Activated T-helper 1 cell treated with anti-CD3 and anti-CD28 coated beads, Interleukin-12 subunit alpha, Interleukin-12 subunit beta, Interleukin-2, Interleukin-4 antibody, amounts not matched to agents 30 ng/mL and 10 ng/mL and 1 ng/mL, durations not matched to agents 14 hours and 24 hours and 36 hours (primary cell): ENCODE results near the gene JMJD7. TPM values are rescaled to one million over a fixed set of nuclear protein-coding genes. Genes with fewer than 3 reads are reported as not detected.

Experiments
- DNase-seq: peaks from one replicate; pipeline ENCODE4 v3.0.0; 2021; ENCODE audit warnings: low spot score
- H3K27ac Mint-ChIP-seq: one replicate; pipeline ENCODE4 v1.8.0; 2021; ENCODE audit warnings: mild to moderate bottlenecking, mixed read lengths
- H3K27me3 Mint-ChIP-seq: one replicate; pipeline ENCODE4 v1.8.0; 2022; ENCODE audit warnings: mild to moderate bottlenecking, moderate library complexity, mixed read lengths; ENCODE audit not compliant: insufficient read depth
- H3K36me3 Mint-ChIP-seq: one replicate; pipeline ENCODE4 v1.8.0; 2021; ENCODE audit warnings: low read depth, mixed read lengths
- H3K4me1 Mint-ChIP-seq: one replicate; pipeline ENCODE4 v1.8.0; 2021; ENCODE audit warnings: low read depth, mixed read lengths
- H3K4me3 Mint-ChIP-seq: one replicate; pipeline ENCODE4 v1.8.0; 2021; ENCODE audit warnings: mild to moderate bottlenecking, moderate library complexity, mixed read lengths
- H3K9me3 Mint-ChIP-seq: one replicate; pipeline ENCODE4 v1.8.0; 2021; ENCODE audit warnings: mixed read lengths
- intact Hi-C: fragments of 100-400 bp; cut with micrococcal nuclease; formaldehyde crosslinking; loops from one replicate; pipeline ENCODE4 v1.15.1; 2024
- total RNA-seq: library from RNA; stranded (reverse); gene quantifications from 2 replicates; pipeline ENCODE4 v1.2.3, GENCODE V29; 2022

JMJD7 gene
- total RNA-seq, 1 donor from 2014 or later = 17.8 TPM

DNA sequence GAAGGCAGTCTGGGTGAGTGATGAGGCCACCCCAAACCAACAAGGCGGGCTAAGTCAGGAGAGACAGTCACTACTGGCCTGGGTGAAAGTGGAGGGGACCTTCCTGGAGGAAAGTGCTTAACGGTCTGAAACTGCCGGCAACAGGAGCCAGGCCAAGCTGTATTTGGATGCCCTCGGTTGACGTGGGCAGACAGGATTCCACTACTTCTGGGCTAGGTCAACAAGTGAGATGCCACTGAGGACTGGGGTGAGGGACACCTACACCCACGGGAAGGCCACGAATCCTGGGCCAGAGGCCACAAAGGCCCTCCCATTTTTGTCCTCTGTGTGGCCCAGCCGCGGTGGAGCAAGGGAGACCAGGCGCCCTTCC lies 53.6 kb downstream of the JMJD7 start:
- Mint-ChIP-seq H3K9me3 (no peaks in the 10 kb centered on the region), H3K4me3 (no peak overlapping the region), H3K27ac (no peak overlapping the region)

DNA sequence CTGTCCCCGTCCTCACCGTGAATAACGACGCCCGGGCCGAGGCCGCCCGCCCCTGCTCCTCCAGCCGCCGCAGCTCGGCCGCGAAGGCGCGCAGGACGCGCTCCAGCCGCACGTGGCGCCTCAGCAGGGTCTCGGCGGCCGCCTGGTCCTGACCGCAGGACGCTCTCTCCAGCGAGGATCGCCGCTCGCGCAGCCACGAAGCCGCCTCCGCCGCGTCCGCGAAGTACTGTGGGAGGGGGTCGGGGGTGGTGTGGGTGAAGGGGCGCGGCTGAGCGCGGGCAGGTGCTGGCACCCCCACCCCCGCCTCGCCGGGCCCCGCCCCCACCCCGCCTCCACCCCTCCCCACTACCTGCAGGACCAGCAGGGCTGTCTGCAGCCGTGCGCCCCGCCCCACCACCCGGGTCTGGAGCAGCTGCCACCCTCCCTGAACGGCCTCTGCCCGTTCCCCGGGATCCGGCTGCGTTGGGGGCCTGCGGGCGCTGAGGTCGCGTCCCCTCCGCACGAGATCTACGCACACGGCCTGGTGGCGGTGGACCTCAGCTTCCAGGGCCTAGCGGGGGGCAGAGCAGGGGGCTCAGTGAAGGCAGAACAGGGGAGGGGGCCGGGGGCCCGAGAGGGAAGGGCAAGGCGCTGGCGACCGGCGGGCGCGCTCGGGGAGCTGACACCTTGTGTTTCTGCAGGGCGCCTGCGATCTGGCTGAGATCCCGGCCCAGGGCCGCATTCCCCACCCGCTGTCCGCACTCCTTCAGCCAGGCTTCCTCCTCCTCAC lies 54.2 kb downstream of the JMJD7 start:
- intact Hi-C loops = no loop called here
- H3K27me3 Mint-ChIP-seq = peaks cover 12% of the 10 kb centered on the region
- no peak for DNase-seq
- H3K27ac Mint-ChIP-seq = no peak overlapping the region
- no peaks in the 10 kb centered on the region for H3K9me3 Mint-ChIP-seq
- peaks cover 2% of the 10 kb centered on the region for H3K36me3 Mint-ChIP-seq
- peaks cover 5% of the 10 kb centered on the region for H3K4me1 Mint-ChIP-seq
- no peak overlapping the region for H3K4me3 Mint-ChIP-seq

More for the DNA sequence above, 53.6 kb downstream of the JMJD7 start:
- Mint-ChIP-seq H3K4me1 (peaks cover 5% of the 10 kb centered on the region), H3K36me3 (peaks cover 2% of the 10 kb centered on the region), H3K27me3 (peaks cover 12% of the 10 kb centered on the region)
- no peak for DNase-seq
- intact Hi-C loops = no loop called here

DNA sequence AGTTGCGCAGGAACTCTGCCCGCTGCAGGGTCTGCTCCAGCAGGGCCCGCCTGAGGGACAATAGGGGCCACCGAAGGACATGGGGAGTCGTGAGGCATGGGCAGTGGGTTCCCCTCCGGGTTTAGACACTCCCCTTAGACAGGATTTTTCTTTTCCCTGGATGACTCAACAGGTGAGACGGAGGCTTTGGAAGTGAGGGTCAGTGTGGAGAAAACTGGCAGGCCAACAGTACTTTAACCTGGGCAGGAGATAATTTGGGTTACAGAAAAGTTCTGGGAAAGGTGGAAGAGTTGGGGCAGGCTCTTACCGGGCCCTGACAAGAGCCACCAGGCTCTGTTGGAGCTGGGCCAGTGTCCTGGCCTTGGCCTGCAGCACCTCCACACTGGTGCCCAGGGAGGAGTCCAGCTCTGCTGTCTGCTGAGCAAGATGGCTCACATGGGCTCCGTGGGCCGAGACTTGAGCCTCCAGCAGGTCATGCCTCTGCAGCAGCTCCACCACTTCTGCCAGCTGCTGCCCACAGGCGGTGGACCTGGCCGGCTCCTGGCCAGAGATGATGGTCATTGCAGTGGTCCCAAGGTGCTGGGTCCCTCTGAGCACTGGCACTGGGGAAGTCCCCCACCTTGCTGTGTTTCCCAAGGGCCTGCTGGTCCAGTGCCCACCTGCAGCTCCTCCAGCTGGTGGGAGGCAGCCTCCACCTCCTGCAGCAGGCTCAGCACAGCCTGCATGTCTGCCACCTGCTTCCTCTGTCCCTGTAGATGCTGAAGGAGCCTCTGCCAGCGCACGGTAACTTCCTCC lies 55.0 kb downstream of the JMJD7 start:
- H3K27me3 Mint-ChIP-seq = peaks cover 12% of the 10 kb centered on the region
- DNase-seq = no peak
- H3K36me3 Mint-ChIP-seq = peaks cover 2% of the 10 kb centered on the region
- no peak overlapping the region for H3K27ac Mint-ChIP-seq
- H3K4me3 Mint-ChIP-seq = no peak overlapping the region
- no peaks in the 10 kb centered on the region for H3K9me3 Mint-ChIP-seq
- peaks cover 6% of the 10 kb centered on the region for H3K4me1 Mint-ChIP-seq
- intact Hi-C loops = no loop called here

GRCh38 chr15:41883484-41883825 lies 55.6 kb downstream of the JMJD7 start:
- intact Hi-C loops = no loop called here
- Mint-ChIP-seq H3K27ac (no peak overlapping the region), H3K4me1 (peaks cover 12% of the 10 kb centered on the region), H3K4me3 (no peak overlapping the region), H3K27me3 (peaks cover 12% of the 10 kb centered on the region), H3K36me3 (peaks cover 2% of the 10 kb centered on the region), H3K9me3 (no peaks in the 10 kb centered on the region)
- DNase-seq = no peak

- no peak overlapping the region for H3K4me3 Mint-ChIP-seq
- intact Hi-C loops = no loop called here
- DNase-seq = no peak
- H3K36me3 Mint-ChIP-seq = peaks cover 2% of the 10 kb centered on the region
- H3K9me3 Mint-ChIP-seq = no peaks in the 10 kb centered on the region
- peaks cover 12% of the 10 kb centered on the region for H3K27me3 Mint-ChIP-seq
- H3K27ac Mint-ChIP-seq = no peak overlapping the region
- peaks cover 21% of the 10 kb centered on the region for H3K4me1 Mint-ChIP-seq
Observed at GRCh38 chr15:41884458-41884857, 56.6 kb downstream of the JMJD7 start.

GRCh38 chr15:41885321-41885720 lies 57.4 kb downstream of the JMJD7 start:
- H3K4me3 Mint-ChIP-seq = no peak overlapping the region
- H3K4me1 Mint-ChIP-seq = peaks cover 21% of the 10 kb centered on the region
- H3K36me3 Mint-ChIP-seq = peaks cover 2% of the 10 kb centered on the region
- intact Hi-C loops = no loop called here
- DNase-seq = no peak
- H3K9me3 Mint-ChIP-seq = no peaks in the 10 kb centered on the region
- peaks cover 12% of the 10 kb centered on the region for H3K27me3 Mint-ChIP-seq
- no peak overlapping the region for H3K27ac Mint-ChIP-seq

GRCh38 chr15:41885841-41886240 lies 57.9 kb downstream of the JMJD7 start:
- H3K9me3 Mint-ChIP-seq = no peaks in the 10 kb centered on the region
- H3K4me3 Mint-ChIP-seq = no peak overlapping the region
- H3K4me1 Mint-ChIP-seq = peaks cover 21% of the 10 kb centered on the region
- peaks cover 2% of the 10 kb centered on the region for H3K36me3 Mint-ChIP-seq
- intact Hi-C loops = no loop called here
- H3K27me3 Mint-ChIP-seq = peaks cover 9% of the 10 kb centered on the region
- no peak for DNase-seq
- no peak overlapping the region for H3K27ac Mint-ChIP-seq

- Mint-ChIP-seq H3K27ac (no peak overlapping the region), H3K36me3 (no peaks in the 10 kb centered on the region), H3K27me3 (no peaks in the 10 kb centered on the region), H3K9me3 (no peaks in the 10 kb centered on the region), H3K4me3 (no peak overlapping the region), H3K4me1 (peaks cover 16% of the 10 kb centered on the region)
- DNase-seq = no peak
- intact Hi-C loops = no loop called here
Observed at GRCh38 chr15:41886741-41887140, 58.8 kb downstream of the JMJD7 start.

DNA sequence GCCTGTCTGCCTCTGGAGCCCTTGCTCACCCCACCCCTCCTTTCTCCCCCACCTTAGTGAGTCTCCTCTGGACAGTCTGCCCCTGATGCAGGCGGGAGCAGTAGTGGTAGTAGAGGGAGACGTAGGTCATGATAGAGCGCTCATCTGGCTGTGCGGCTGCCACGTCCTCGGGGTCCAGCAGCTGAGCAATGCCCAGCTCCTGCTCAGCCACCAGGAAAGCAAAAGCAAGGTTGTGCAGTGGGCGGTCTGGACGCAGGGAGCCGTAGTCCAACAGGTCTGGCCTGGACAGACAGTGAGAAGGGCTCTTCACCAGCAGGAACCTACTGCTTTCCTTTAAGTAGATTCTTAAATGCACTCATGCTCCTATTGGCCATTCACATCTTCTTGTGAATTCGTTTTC lies 59.3 kb downstream of the JMJD7 start:
- DNase-seq = no peak
- H3K27ac Mint-ChIP-seq = no peak overlapping the region
- no peak overlapping the region for H3K4me3 Mint-ChIP-seq
- intact Hi-C loops = no loop called here
- no peaks in the 10 kb centered on the region for H3K27me3 Mint-ChIP-seq
- no peaks in the 10 kb centered on the region for H3K9me3 Mint-ChIP-seq
- H3K4me1 Mint-ChIP-seq = peaks cover 18% of the 10 kb centered on the region
- H3K36me3 Mint-ChIP-seq = no peaks in the 10 kb centered on the region

Other genes with a start within 250 kb of the JMJD7 start
- 37.5 and 38.8 TPM in 2 replicates for gene MGA, start 167.7 kb upstream of the JMJD7 start, total RNA-seq
- gene MAPKBP1, start 53.6 kb upstream of the JMJD7 start, total RNA-seq = 26.3 and 28.2 TPM in 2 replicates
- 6.0 and 6.7 TPM in 2 replicates for gene PLA2G4B, start 10.8 kb downstream of the JMJD7 start, total RNA-seq
- gene SPTBN5, start 66.0 kb downstream of the JMJD7 start, total RNA-seq = 1.2 and 1.9 TPM in 2 replicates
- gene EHD4, start 144.5 kb downstream of the JMJD7 start, total RNA-seq = 29.5 and 30.1 TPM in 2 replicates
- gene PLA2G4E, start 192.9 kb downstream of the JMJD7 start, total RNA-seq = not detected in 2 replicates